Fibroblast of the aortic adventitia (primary cell): ENCODE data around the gene ACVR1. TPM values are rescaled to one million over a fixed set of nuclear protein-coding genes. Genes with fewer than 3 reads are reported as not detected.

Experiments
- DNase-seq: peaks from one replicate; pipeline ENCODE4 v3.0.0-alpha.2; 2010; ENCODE audit warnings: low read depth
- H3K4me3 ChIP-seq: 2 replicates; pipeline ENCODE4 v1.5.1; 2011; ENCODE audit warnings: low read depth, mild to moderate bottlenecking, control low read depth, low read length, moderate library complexity
- CTCF ChIP-seq: IDR thresholded peaks from 2 replicates; pipeline ENCODE4 v1.5.1; 2011; ENCODE audit warnings: mild to moderate bottlenecking, low read length, control low read depth, inconsistent platforms; ENCODE audit not compliant: insufficient read depth
- total RNA-seq: library from RNA; depleted of rRNA; stranded (reverse); fragments of >200 nt; gene quantifications from 2 replicates; pipeline ENCODE4 v1.2.3, GENCODE V29; 2012; ENCODE audit warnings: low replicate concordance

Gene ACVR1
- total RNA-seq, 1 donor: 32.9 TPM

- H3K4me3 ChIP-seq: no peak overlapping the region
- no peak for DNase-seq
- no peak for TF ChIP-seq CTCF
These were observed 88.7 kb downstream of the ACVR1 start for GRCh38 chr2:157787364-157787938.

- no peak for TF ChIP-seq CTCF
- DNase-seq: peak; percentile 32
- H3K4me3 ChIP-seq: no peak overlapping the region
These were observed 89.3 kb downstream of the ACVR1 start for GRCh38 chr2:157786663-157787363.

- TF ChIP-seq CTCF: no peak
- peak; percentile 29 for DNase-seq
- no peak overlapping the region for H3K4me3 ChIP-seq
These were observed 90.1 kb downstream of the ACVR1 start for GRCh38 chr2:157785866-157786662.

- H3K4me3 ChIP-seq: no peak overlapping the region
- peak; percentile 78 for DNase-seq
- no peak for TF ChIP-seq CTCF
These were observed 90.9 kb downstream of the ACVR1 start for GRCh38 chr2:157785200-157785599.

- H3K4me3 ChIP-seq: no peak overlapping the region
- DNase-seq: no peak
- TF ChIP-seq CTCF: no peak
These were observed 91.3 kb downstream of the ACVR1 start for GRCh38 chr2:157784823-157785175.

- DNase-seq: peak; percentile 44
- H3K4me3 ChIP-seq: no peak overlapping the region
- TF ChIP-seq CTCF: no peak
These were observed 91.8 kb downstream of the ACVR1 start for GRCh38 chr2:157784169-157784822.
